HFFc6 (cell line): ENCODE measurements around the gene INSC. TPM values are rescaled to one million over a fixed set of nuclear protein-coding genes. Genes with fewer than 3 reads are reported as not detected.
A peak's percentile ranks its signal among the peaks of the same experiment; 100 is the strongest.

ENCODE experiments used
- DNase-seq: peaks from one replicate; pipeline ENCODE4 v3.0.0-alpha.2; 2018
- H3K27ac Mint-ChIP-seq: 2 replicates; pipeline ENCODE4 v1.8.0; 2020; ENCODE audit warnings: mild to moderate bottlenecking, mixed read lengths
- H3K27me3 Mint-ChIP-seq: 2 replicates; pipeline ENCODE4 v1.8.0; 2021; ENCODE audit warnings: mild to moderate bottlenecking, moderate library complexity, mixed read lengths; ENCODE audit not compliant: insufficient read depth
- H3K36me3 Mint-ChIP-seq: 2 replicates; pipeline ENCODE4 v1.8.0; 2021; ENCODE audit warnings: low read depth, mixed read lengths
- H3K4me1 Mint-ChIP-seq: 2 replicates; pipeline ENCODE4 v1.8.0; 2020; ENCODE audit warnings: low read depth, mixed read lengths
- H3K4me3 Mint-ChIP-seq: 2 replicates; pipeline ENCODE4 v1.8.0; 2020; ENCODE audit warnings: mild to moderate bottlenecking, moderate library complexity, mixed read lengths
- H3K9me3 Mint-ChIP-seq: 2 replicates; pipeline ENCODE4 v1.8.0; 2020; ENCODE audit warnings: mild to moderate bottlenecking, mixed read lengths
- total RNA-seq, 6 experiments: library from RNA; stranded (reverse); fragmentation: NEBNext Ultra II Directional; extraction: Animal tissue kit (Norgen Biotek cat#: 25700); gene quantifications; 2 replicates in 1 of 6; 3 replicates in 5 of 6; pipeline ENCODE4 v1.2.3, GENCODE V29; 2021
- TF ChIP-seq, protein P1 (sequence below): fragments of 200-600 bp; sonication (generic); IDR thresholded peaks from 2 replicates; pipeline ENCODE4 v1.5.0; 2021; ENCODE audit warnings: antibody characterized with exemption, mild to moderate bottlenecking

The INSC gene
- total RNA-seq, 6 experiments from 2014 or later = 0.08 to 0.43 (median 0.16) TPM

DNA sequence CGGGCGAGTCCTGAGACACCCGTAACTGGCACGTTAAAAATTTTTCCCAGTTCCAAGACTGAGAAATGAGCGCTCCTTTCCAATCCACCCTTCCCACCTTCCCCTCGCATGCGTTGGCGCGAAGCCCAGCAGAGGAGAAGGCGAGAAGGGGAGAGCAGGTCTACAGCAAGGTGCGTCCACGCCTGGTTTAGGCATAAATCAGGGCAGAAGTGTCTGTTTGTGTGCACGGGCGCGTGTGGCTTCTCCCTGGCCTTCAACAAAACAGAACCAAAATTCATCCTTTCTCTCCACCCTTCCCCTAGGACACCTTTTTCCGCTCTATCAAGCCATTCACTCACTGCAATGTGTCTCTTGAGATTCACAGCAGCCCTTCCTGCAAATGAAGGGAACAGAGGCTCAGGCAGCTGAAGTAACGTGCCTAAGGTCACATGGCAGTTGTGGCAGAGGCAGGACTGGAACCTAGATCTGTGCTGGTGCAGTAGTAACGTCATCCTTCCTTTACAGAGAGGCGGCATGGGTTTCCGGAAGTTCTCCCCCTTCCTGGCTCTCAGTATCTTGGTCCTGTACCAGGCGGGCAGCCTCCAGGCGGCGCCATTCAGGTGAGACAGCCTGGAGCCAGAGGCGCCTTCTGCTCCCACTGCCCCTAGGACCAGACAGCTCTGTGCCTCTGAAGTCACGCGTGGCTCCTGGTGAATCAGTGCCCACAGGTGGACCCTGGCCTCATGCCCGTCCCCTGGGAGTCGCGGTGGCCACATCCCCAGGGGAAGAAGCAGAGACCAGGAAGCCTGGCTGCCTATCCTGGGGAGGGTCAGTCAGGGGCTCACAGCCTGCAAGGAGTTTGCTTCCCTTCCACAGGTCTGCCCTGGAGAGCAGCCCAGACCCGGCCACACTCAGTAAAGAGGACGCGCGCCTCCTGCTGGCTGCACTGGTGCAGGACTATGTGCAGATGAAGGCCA, 40.2 kb upstream of the INSC start:
- peaks cover 6% of the 10 kb centered on the region for H3K9me3 Mint-ChIP-seq
- peak overlapping the region; percentile 39 for H3K4me3 Mint-ChIP-seq
- TF ChIP-seq, protein P1, sequence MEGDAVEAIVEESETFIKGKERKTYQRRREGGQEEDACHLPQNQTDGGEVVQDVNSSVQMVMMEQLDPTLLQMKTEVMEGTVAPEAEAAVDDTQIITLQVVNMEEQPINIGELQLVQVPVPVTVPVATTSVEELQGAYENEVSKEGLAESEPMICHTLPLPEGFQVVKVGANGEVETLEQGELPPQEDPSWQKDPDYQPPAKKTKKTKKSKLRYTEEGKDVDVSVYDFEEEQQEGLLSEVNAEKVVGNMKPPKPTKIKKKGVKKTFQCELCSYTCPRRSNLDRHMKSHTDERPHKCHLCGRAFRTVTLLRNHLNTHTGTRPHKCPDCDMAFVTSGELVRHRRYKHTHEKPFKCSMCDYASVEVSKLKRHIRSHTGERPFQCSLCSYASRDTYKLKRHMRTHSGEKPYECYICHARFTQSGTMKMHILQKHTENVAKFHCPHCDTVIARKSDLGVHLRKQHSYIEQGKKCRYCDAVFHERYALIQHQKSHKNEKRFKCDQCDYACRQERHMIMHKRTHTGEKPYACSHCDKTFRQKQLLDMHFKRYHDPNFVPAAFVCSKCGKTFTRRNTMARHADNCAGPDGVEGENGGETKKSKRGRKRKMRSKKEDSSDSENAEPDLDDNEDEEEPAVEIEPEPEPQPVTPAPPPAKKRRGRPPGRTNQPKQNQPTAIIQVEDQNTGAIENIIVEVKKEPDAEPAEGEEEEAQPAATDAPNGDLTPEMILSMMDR = peak; percentile 92
- H3K27ac Mint-ChIP-seq = no peak overlapping the region
- peaks cover 16% of the 10 kb centered on the region; the same call in 1 of the 2 replicates for H3K4me1 Mint-ChIP-seq
- peaks cover 1% of the 10 kb centered on the region; the same call in 1 of the 2 replicates for H3K36me3 Mint-ChIP-seq
- peaks cover 37% of the 10 kb centered on the region for H3K27me3 Mint-ChIP-seq
- DNase-seq = peak; percentile 68

DNA sequence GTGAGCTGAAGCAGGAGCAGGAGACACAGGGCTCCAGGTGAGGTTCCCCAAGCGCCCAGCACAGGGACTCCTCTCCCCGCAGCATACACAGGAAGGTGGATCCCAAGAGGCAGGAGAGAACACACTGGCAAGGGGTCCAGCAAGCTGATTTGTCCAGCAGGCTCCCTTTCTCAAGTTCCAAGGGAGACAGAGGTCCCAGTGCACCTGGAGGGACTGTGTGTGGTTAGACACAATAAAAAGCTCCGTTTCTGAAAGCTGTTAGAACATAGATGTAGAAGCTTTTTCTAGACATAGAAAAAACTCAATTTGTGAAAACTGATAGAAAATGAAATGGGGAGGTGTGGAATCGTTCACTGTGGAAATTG, 39.6 kb upstream of the INSC start:
- H3K27me3 Mint-ChIP-seq = peaks cover 36% of the 10 kb centered on the region
- no peak for DNase-seq
- no peaks in the 10 kb centered on the region for H3K36me3 Mint-ChIP-seq
- H3K9me3 Mint-ChIP-seq = no peaks in the 10 kb centered on the region
- H3K4me3 Mint-ChIP-seq = no peak overlapping the region
- H3K27ac Mint-ChIP-seq = no peak overlapping the region
- TF ChIP-seq, protein P1 = peak; percentile 52; the same call in 1 of the 2 replicates
- peaks cover 16% of the 10 kb centered on the region; the same call in 1 of the 2 replicates for H3K4me1 Mint-ChIP-seq

DNA sequence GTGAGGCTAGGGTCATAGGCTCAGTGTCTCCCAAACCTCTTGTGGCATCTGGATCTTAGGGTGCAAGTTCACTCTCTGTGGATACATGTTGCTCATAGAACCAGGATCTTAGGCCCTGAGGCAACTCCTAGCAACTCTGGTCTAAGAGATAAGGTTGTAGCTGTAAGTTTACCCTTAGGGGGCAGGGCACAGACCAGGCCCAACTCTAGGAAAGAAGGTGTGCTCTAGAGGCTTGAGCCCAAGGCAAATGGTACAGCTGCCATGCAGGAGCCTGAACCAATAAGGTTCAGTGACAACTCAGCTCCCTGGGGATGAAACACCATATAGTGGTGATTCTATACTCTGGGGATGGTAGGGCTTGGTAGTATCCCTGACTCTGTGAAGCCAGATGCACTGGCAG, 23.5 kb upstream of the INSC start:
- Mint-ChIP-seq H3K36me3 (no peaks in the 10 kb centered on the region), H3K27ac (no peak overlapping the region), H3K4me3 (no peak overlapping the region), H3K9me3 (no peaks in the 10 kb centered on the region), H3K4me1 (peaks cover 6% of the 10 kb centered on the region), H3K27me3 (peaks cover 5% of the 10 kb centered on the region; the same call in 1 of the 2 replicates)
- TF ChIP-seq, protein P1 = no peak
- DNase-seq = no peak

DNA sequence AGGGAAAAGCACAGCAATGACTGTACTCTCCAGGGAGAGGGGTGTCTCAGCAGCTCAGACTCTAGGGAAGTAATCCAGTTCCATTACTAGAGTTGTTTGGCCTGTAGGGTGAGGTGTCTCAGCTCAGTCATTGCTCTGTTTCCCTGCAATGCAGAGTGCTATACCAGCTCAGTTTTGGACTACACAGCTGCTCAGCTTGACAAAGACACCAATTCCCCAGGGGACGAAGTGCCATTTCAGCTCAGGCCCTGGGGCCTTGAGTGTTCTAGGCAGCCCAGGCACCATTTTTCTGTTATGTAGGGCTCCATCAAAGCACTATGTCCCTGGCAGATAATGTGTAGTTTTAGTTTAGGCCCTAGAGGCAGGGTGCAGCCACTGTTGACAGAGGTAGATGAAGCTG, 23.1 kb upstream of the INSC start:
- Mint-ChIP-seq H3K4me3 (no peak overlapping the region), H3K9me3 (no peaks in the 10 kb centered on the region), H3K27me3 (peaks cover 5% of the 10 kb centered on the region; the same call in 1 of the 2 replicates), H3K27ac (no peak overlapping the region), H3K4me1 (peaks cover 6% of the 10 kb centered on the region), H3K36me3 (no peaks in the 10 kb centered on the region)
- DNase-seq = no peak
- TF ChIP-seq, protein P1 = no peak

DNA sequence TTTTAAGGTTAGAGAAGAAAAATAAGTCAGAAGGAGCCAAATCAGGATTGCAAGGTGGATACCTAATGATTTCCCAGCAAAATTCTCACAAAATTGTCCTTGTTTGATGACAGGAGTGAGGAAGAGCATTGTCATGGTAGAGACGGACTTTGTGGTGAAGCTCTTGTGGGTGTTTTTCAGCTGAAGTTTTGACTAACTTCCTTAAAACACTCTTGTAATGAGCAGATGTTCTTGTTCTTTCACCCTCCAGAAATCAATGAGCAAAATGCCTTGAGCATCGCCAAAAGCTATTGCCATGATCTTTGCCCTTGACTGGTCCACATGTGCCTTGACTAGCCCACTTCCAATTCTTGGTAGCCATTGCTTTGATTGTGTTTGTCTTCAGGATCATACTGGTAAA, 21.3 kb upstream of the INSC start:
- no peak for DNase-seq
- Mint-ChIP-seq H3K4me3 (no peak overlapping the region), H3K9me3 (no peaks in the 10 kb centered on the region), H3K36me3 (no peaks in the 10 kb centered on the region), H3K27ac (no peak overlapping the region), H3K4me1 (peaks cover 6% of the 10 kb centered on the region), H3K27me3 (peaks cover 5% of the 10 kb centered on the region; the same call in 1 of the 2 replicates)
- TF ChIP-seq, protein P1 = no peak
